NOMO-1 (cell line): ENCODE measurements around the gene STKLD1.

Experiments
- DNase-seq, 2 experiments: peaks; one replicate each; lab custom pipeline; 2025; ENCODE audit not compliant: unreplicated experiment in 2 of 2; lab: John Stamatoyannopoulos, UW

STKLD1 gene

GRCh38 chr9:133405508-133406438 lies 29.6 kb downstream of the STKLD1 start:
- no peak for DNase-seq

GRCh38 chr9:133406480-133407307 lies 30.5 kb downstream of the STKLD1 start:
- peak; percentile 47 to 51 for DNase-seq

DNA sequence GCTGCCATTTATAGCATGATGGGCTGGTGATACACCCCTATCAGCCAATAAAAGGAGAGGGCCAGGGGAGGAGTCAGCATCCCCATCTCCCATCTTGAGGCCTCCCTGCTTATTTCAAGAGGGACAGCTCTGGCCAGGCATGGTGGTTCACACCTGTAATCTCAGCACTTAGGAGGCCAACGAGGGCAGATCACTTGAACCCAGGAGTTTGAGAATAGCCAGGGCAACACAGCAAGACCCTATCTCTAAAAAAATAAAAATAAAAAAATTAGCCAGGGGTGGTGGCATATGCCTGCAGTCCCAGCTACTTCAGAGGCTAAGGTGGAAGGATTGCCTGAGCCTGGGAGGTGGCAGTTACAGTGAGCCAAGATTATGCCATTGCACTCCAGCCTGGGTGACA lies 31.9 kb downstream of the STKLD1 start:
- no peak for DNase-seq

- DNase-seq = no peak
Observed at GRCh38 chr9:133415170-133415569, 39.0 kb downstream of the STKLD1 start.

DNA sequence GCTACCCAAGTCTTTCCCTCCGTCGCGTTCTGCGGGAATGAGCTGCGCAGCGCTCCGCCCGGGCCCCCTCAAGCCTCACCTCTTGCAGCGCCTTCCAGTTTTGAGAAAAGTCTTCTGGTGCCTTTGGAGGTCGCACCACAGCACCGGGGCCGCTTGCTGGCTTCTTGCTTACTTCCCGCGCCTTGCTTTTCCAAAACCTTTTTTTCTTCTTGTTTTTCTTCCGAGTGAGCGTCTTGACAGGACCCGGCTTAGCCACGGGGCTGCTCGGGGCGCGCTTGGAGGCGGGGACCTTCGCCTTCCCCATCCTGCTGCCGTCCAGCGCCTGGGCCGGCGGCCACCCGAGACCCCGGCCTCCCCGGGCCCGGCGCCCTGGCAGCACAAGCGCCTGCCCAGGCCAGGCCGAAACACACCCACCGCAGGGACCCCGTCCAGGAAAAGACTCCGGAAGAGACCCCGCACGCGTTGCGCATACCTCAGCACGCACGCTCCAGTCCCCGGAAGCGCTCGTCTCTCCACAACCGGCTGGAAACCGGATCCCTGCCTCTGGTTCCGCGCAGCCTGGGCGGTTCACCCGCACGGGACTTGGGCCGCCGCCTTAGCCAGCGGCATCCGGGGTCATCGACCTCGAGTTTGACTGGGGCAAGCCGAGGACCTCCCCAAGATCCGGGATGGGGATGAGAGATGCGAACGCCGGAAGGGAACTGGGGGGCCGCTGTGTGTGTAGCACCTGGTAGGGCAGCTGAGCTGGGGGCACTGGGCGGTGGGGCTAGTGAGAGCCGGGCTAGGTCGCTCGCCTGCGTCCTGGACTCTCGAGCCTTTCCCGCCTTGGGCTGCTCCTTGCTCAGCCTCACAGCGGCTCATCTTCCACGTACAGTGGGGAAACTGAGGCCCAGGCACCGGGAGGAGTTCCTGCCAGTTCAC lies 41.6 kb downstream of the STKLD1 start, which contains the start of gene REXO4:
REXO4 (minus strand) TSS at position 470 of the 921 bp plus-strand sequence; CDS start at position 304, 166 bp downstream.
- peak; percentile 67 to 73 for DNase-seq

- no peak for DNase-seq
Observed at GRCh38 chr9:133419005-133419404, 42.8 kb downstream of the STKLD1 start.

DNA sequence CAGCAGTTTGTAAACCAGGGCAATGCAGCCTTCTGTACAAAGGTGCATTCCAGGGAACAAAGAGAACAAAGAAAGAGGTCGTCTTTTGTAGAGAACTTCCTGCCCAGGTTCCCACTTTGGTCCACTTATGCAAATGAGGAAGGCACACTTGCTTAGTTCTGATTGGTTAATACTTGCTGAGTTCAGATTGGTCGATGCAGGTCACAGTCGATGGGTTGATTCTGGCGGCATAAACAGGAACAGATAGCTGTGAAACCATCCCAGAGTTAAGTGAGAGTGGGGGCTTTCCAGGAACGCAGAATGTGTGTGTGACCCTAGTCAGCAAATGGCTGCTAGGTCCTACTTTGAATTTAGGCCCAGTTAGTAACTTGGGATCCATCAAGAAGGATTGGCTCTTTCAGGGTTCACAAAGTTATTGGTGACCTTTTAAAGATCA lies 44.2 kb downstream of the STKLD1 start:
- DNase-seq = peak in 1 of 2 experiments; percentile 15

DNA sequence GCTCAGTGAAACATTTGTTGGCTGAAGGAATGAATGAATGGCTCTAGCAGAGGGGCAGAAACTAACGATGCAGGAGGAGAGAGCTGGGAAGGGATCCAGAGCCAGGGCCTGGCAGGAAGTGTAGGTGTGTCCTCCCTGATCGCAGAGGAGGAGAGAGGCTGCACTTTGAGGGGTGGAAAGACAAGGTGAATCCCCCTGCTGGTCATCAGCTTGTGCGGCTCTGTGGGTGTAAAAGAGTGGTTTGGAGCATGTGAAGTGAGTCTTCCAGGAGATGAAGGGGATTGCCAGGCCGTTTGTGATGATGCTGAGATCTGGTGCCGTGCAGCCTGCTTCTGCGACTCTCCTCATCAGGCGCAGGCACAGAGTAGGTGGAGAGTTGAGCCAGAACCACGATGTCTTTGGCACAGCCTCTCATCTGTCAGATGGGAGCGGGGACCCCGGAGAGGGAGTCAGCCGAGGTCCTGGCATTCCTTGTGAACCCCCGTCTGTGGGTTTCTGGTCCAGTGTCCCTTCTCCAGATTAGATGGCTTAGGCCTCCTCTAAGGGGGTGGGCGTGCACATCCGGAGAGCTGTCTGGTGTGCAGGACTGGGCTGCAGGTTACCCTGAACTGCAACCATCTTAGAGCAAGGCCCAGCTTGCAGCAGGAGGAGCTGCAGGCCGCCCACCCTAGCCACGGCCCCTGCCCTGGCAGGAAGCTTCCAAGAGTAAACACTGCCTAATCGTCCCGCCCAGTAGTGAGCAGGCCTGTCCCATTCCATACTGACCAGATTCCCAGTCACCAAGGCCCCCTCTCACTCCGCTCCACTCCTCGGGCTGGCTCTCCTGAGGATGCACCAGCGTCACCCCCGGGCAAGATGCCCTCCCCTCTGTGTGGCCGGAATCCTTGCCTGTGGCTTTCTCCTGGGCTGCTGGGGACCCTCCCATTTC lies 45.7 kb downstream of the STKLD1 start, which contains the start of gene ADAMTS13:
ADAMTS13 (plus strand) TSS at position 753 of the 928 bp plus-strand sequence; CDS start at position 830, 77 bp downstream.
- DNase-seq = no peak

GRCh38 chr9:133423216-133423615 lies 47.0 kb downstream of the STKLD1 start:
- DNase-seq = no peak

GRCh38 chr9:133424187-133424586 lies 48.0 kb downstream of the STKLD1 start:
- no peak for DNase-seq

- no peak for DNase-seq
Observed at GRCh38 chr9:133425049-133425632, 49.0 kb downstream of the STKLD1 start.

- no peak for DNase-seq
Observed at GRCh38 chr9:133426011-133426410, 49.8 kb downstream of the STKLD1 start.

GRCh38 chr9:133427658-133428348 lies 51.6 kb downstream of the STKLD1 start:
- DNase-seq = no peak

- no peak for DNase-seq
Observed at GRCh38 chr9:133428617-133429101, 52.5 kb downstream of the STKLD1 start.

GRCh38 chr9:133429214-133429613 lies 53.0 kb downstream of the STKLD1 start:
- DNase-seq = no peak

- no peak for DNase-seq
Observed at GRCh38 chr9:133429641-133430161, 53.5 kb downstream of the STKLD1 start.

GRCh38 chr9:133430244-133430643 lies 54.1 kb downstream of the STKLD1 start:
- DNase-seq = no peak

DNA sequence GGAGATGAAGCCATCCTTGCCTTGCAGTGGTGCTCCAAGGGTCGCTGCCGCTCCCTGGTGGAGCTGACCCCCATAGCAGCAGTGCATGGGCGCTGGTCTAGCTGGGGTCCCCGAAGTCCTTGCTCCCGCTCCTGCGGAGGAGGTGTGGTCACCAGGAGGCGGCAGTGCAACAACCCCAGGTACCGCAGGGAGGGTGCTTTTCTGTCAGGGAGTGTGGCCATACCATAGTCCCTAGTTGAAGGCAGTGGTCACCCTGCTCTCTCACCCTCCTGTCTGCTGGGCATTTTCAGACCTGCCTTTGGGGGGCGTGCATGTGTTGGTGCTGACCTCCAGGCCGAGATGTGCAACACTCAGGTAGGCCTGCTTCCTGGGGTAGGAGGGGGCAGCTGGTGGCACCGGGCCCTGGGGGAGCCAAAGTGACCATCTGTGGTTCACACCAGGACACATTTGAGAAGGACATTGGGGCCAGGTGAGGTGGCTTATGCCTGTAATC lies 57.2 kb downstream of the STKLD1 start:
- DNase-seq = no peak
